Lung microvascular endothelial cell (primary cell): Measurements from ENCODE around the gene SFXN3. TPM values are rescaled to one million over a fixed set of nuclear protein-coding genes. Genes with fewer than 3 reads are reported as not detected.

Experiments
- DNase-seq, 2 donors: peaks; one replicate each; pipeline versions ENCODE4 v3.0.0 to v3.0.0-alpha.2; 2010; ENCODE audit warnings: low read depth in 2 of 2
- total RNA-seq: library from RNA; depleted of rRNA; stranded (reverse); fragments of >200 nt; gene quantifications from 2 replicates; pipeline ENCODE4 v1.2.1, GENCODE V29; 2014

Gene SFXN3
- total RNA-seq, 1 donor from 2014 or later = 56.0 TPM

DNA sequence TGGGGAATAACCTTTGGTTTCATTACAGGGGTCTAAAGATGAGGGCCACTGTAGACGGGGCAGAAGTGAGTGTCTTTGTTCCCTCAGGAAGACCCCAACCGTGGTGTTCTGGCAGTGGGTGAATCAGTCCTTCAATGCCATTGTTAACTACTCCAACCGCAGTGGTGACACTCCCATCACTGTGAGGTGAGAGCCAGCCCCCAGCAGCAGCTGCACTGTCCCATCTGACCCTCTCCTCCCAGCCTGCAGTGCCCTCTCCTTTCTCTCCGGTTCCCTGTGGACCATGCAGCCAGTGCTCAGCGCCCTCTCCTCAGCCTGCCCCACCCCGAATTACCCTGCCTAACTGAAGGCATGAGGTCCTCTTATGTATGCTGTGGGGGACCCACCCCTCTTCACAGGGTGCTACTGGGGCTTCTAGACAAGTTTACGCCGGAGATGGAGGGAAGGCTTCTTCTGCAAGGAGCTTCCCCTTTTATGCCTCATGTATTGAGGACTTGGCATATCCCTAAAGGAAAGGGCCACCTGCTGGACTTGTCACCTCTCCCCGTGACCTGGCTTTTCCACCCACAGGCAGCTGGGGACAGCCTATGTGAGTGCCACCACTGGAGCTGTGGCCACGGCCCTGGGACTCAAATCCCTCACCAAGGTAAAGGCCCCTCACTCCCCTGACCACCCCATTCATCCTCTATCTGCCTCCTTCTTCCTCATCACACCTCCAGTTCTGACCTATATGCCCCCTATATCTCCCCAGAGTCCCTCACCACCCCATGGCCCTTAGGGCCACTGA is 5.1 kb downstream of the SFXN3 start:
- no peak for DNase-seq

DNA sequence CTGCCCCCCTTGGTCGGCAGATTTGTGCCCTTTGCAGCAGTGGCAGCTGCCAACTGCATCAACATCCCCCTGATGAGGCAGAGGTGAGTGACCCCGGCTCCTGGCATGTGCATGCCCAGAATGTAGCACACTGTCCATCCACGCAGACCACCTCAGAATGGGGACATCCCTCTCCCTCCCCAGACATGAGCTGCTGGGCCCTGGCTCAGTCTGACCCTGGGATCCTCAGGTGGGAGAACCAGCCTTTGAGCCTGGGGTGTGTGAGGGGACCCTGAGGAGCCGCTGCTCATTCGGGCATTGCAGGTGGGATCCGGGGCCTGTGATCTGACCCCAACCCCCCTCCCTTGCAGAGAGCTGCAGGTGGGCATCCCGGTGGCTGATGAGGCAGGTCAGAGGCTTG is 5.7 kb downstream of the SFXN3 start:
- no peak for DNase-seq

GRCh38 chr10:101038484-101038883 is 7.5 kb downstream of the SFXN3 start:
- no peak for DNase-seq

DNA sequence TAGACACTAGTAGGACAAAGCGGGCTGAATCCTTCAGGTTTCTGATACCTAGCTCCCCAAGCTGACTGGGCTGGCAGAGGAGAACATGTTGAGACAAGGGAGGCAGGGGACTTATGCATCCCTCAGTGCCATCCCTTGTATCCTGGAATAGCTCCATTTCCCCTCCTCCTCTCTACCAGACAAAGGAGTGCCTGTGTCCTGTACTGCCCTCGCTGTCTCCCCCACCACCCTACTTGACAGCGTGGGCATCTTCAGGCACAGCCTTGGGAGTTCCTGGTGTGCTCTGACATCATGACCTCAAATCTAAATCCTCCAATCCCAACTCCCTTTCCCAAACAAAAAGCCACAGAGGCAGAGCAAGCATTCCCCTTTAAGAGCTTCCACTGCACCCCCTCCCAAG is 9.0 kb downstream of the SFXN3 start:
- DNase-seq = no peak

DNA sequence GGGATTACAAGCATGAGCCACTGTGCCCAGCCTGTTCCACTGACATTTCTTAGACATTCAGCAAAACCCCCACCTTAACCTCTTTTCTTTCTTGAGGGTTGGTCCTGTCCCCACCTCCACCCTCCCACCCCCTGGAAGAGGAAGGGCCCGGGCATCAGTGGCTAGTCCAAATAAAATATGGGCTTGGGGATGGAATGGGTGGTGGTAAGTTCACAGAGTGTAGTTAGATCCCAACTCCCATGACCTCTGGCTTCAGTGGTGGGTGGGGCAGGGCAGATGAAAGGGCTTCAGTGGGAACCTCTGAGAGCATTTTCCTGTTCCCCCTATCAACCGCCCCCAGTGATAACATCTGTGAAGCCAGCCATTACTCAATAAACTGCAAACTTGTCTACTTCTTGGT is 9.8 kb downstream of the SFXN3 start:
- no peak for DNase-seq

- peak; percentile 80 to 87 for DNase-seq
These were observed 10.3 kb downstream of the SFXN3 start for GRCh38 chr10:101041252-101041761.

DNA sequence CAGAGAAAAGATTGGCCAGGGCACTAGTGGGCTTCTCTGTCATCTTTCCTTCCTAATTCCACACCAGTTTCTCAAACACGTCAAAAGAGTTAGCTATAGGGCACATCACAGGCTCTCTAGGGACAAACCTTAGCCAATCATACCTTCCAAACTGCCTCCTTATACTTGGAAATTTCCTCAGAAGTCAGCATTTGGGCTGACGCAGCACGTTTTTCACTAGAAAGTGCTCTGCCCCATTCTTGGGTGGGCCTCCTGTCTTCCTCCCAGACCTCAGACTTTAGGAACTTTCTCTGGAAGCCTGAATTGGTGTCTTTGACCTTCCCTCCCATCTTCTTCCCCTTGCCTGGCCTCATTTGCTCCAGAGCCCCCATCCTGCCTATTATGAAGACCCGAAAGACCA is 11.1 kb downstream of the SFXN3 start:
- DNase-seq = no peak

DNA sequence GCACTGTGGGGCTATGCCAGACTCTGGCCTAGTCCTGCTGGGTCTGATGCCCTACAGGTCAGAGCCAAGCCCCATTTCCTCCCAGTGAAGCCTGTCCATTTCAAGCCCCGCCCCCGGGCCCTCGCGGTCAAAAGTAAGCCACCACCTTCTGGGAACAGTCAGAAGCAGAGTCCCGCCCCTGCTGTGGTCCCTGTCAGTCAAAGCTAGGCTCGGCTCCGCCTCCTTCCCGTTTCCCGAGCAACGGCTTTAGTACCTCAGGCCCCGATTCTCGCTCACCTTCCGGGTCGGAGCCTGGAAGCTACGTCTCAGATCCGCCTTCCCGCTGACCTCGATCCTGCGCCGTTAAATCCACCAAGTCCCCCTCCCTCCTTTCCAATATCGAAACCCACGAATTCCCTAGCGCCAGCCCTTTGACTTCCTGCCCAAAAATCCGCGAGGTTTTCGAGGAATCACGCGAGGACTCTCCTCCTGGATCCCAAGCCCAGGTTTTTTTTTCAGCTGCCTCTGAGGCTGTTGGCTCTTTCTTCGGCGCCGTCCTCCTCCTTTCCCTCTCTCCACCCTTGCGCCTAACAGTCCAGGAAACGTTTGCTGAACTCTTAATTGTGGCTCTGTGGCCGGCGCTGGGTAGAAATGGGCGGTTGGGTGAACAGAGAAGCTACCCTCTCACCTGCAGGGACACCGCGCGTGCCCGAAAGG is 11.8 kb downstream of the SFXN3 start:
- peak; percentile 96 to 97 for DNase-seq

- DNase-seq = peak in 1 of 2 donors; percentile 20
These were observed 12.3 kb downstream of the SFXN3 start for GRCh38 chr10:101043363-101043707.

DNA sequence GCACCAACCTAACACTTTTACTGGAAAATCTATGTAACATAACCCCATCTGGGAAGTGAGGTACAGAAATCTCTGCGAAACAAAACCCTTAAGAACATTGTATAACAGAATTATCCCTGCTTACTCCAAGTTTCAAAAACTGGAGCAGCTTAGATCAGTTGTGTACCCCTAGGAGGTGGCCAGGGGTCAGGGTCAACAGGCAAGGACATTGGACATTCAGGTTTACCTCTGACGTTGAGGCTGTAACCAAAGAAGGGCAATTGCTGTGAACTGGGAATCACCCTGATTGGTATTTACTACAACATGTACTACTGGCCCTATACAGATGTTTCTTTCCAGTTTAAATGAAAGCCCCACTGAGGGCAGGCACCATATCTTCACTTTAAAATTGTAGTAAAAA is 13.1 kb downstream of the SFXN3 start:
- no peak for DNase-seq

DNA sequence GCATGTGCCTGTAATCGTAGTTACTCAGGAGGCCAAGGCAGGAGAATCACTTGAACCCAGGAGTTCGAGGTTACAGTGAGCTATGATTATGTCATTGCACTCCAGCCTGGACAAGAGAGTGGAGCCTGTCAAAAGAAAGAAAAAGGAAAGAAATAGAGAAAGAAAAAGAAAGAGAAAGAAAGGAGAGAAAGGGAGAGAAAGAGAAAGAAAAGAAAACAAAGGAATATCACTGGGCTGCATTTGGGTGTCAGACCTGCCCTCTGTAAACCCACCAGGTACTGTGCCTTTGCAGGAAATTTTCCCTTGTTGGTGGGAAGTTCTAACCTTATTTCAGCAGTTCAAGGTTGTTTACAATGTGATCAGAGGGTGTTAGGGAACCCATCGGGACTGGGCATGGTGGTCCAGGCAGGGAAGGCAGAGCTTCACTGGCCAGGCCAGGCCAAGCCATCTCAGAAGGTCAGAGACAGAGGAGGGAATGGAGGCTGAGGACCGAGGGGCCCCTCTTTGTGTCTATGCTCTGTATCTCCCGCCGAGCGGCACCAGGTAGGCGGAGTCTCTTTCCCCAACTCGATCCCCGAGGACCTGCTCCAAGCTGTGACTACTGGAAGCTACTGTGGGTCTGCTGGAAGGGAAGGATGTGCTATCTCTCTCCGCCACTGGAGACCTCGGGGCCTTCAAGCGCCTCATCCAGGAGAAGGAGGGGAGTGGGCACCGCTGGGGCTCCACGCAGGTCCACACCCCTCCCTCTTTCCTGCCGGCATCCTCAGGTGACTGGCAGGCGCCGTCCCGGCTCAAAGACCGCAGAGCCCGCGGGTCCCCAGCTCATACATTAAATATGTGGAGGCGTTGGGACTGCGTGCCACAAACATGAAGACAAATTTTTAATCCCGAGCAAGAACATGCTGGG is 15.6 kb downstream of the SFXN3 start:
- no peak for DNase-seq

GRCh38 chr10:101047268-101047667 is 16.2 kb downstream of the SFXN3 start:
- no peak for DNase-seq

GRCh38 chr10:101047961-101048892 is 17.2 kb downstream of the SFXN3 start:
- DNase-seq = no peak

DNA sequence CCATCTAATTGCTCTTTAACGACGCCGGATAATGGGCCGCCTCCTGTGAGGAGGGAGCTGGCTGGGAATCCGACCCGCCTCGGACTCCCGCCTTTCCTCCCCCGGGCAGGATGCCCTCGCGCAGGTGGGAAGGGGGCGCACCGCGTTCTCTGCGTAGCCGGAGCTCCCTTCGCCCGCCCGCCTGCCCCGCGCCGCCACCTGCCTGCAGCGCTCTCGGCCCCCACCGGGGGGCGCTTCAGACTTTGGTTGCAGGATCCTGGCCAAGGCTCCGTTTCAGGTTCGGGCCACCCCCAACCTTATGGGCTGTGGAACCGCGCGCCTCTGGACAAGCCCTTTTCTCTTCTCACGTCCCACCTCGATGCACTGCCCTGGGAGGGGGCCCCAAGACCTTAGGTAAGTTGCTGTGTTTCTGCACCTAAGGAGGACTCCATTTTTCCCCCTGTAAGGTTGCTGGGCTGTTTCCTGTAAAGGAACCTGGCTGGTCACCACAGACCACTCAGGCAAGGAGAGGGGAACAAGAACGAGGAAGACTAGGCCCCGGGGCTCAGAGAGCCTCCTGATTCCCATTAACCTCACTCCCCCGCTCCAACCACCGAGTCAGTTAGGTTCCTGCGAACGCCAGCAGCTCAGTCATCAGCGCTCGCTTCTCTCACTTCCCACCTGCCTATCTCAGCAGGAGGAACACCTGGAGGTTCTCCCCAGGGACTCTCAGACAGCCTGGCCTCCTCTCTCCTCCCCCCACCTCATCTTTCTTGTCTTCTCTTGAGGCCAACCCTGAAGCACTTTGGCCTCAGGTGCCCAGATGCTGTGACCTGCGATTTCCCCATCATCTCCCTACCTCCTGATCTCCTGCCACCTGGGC is 19.4 kb downstream of the SFXN3 start:
- DNase-seq = peak; percentile 47 to 62

DNA sequence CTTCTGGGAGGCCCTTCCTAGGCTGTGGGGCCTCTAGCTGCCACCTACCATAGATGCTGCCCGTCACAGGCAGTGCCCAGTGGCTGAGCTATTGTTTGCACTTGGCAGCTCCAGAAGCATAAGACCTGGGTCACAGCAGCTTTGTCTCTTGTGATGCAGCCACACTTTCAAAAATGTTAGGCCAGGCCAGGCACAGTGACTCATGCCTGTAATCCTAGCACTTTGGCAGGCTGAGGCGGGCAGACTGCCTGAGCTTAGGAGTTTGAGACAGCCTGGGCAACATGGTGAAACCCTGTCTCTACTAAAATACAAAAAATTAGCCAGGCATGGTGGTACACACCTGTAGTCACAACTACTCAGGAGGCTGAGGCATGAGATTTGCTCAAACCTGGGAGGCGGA is 21.3 kb downstream of the SFXN3 start:
- peak; percentile 25 to 32 for DNase-seq

- DNase-seq = no peak
These were observed 22.5 kb downstream of the SFXN3 start for GRCh38 chr10:101053516-101053915.

DNA sequence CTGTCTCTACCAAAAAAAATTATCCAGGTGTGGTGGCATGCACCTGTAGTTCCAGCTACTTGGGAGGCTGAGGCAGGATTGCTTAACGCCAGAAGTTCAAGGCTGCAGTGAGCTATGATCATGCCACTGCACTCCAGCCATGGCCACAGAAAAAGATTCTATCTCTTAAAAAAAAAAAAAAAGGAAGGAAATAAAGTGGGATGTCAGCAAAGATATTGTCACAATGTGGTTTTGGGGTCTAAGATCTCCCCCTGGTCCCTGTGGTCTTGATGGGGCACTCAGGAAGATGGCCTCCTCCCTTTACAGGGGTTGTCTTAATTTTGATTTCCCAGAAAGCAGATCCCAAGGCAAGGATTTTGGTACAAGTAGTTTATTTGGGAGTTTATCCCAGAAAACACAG is 23.3 kb downstream of the SFXN3 start:
- DNase-seq = no peak

DNA sequence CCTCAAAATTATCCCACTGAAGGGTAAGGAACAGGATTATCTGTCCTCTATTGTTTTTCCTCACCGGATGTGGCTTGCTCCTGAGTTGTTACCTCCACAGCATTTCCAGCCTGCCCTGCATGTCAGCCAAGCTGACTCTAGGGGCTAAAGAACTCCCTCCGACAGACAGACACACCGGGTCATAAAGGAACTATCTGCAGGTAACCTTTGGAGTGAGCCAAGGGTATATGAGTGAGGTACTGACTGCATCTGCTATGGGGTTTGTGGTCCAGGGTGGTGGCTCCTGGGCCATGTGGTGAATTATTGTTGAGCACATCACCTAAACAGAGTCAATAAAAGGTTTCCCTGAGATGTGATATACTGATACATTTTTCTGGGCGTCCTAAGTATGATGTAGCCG is 23.8 kb downstream of the SFXN3 start:
- no peak for DNase-seq

DNA sequence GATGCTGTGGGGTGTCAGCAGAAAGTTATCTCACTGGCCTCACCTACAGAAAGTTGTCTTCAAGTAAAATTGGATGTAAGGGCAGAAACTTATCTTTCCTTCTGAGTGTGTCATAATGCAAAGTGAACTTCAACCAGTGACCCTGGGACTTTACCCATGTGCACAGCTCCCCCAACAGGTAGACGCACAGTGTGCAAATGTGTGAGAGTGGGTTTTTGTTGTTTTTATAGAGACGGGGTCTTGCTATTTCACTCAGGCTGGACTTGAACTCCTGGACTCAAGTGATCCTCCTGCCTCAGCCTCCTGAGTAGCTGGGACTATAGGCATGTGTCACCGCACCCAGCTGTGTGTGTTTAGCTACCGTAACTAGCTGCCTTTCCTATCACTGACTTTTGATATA is 24.4 kb downstream of the SFXN3 start:
- DNase-seq = no peak
